HG02798 (cell line): Measurements from ENCODE around the gene PAPSS2.
"Not testable (repeated sequence)": the region's sequence is repeated elsewhere in the genome, so short reads cannot be mapped to it uniquely, and the experiment has no call there.

ENCODE experiments used
- ATAC-seq: cut with Tn5 transposase; IDR thresholded peaks from one replicate; pipeline ENCODE4 v1.9.1; 2021; ENCODE audit warnings: mild to moderate bottlenecking; ENCODE audit not compliant: unreplicated experiment, poor library complexity

Gene PAPSS2

GRCh38 chr10:87640043-87640442, 19.6 kb upstream of the PAPSS2 start:
- ATAC-seq: no peak

- ATAC-seq: no peak
These were observed 17.2 kb upstream of the PAPSS2 start for GRCh38 chr10:87642486-87642885.

- ATAC-seq: no peak
These were observed 16.7 kb upstream of the PAPSS2 start for GRCh38 chr10:87642988-87643387.

GRCh38 chr10:87643920-87644319, 15.8 kb upstream of the PAPSS2 start:
- no peak for ATAC-seq

GRCh38 chr10:87644500-87644899, 15.2 kb upstream of the PAPSS2 start:
- ATAC-seq: not testable (repeated sequence)

GRCh38 chr10:87646192-87646909, 13.3 kb upstream of the PAPSS2 start:
- no peak for ATAC-seq

GRCh38 chr10:87646935-87647334, 12.7 kb upstream of the PAPSS2 start:
- no peak for ATAC-seq

GRCh38 chr10:87650838-87651589, 8.7 kb upstream of the PAPSS2 start:
- ATAC-seq: no peak

GRCh38 chr10:87651801-87652200, 7.9 kb upstream of the PAPSS2 start:
- ATAC-seq: no peak

- ATAC-seq: no peak
These were observed 7.4 kb upstream of the PAPSS2 start for GRCh38 chr10:87652261-87652660.

- ATAC-seq: no peak
These were observed 5.5 kb upstream of the PAPSS2 start for GRCh38 chr10:87654212-87654611.

GRCh38 chr10:87656431-87657072, 3.1 kb upstream of the PAPSS2 start:
- no peak for ATAC-seq

GRCh38 chr10:87657371-87657770, 2.3 kb upstream of the PAPSS2 start:
- ATAC-seq: no peak

GRCh38 chr10:87658321-87658795, 1.3 kb upstream of the PAPSS2 start:
- ATAC-seq: no peak

- ATAC-seq: no peak
These were observed 671 bp upstream of the PAPSS2 start for GRCh38 chr10:87658858-87659555.

- no peak for ATAC-seq
These were observed 931 bp downstream of the PAPSS2 start for GRCh38 chr10:87660484-87661133.

GRCh38 chr10:87661861-87662785, 2.4 kb downstream of the PAPSS2 start:
- no peak for ATAC-seq

- no peak for ATAC-seq
These were observed 4.6 kb downstream of the PAPSS2 start for GRCh38 chr10:87664276-87664701.

- no peak for ATAC-seq
These were observed 7.8 kb downstream of the PAPSS2 start for GRCh38 chr10:87667493-87667892.
